ENCODE results near the gene POMT1.

DNA sequence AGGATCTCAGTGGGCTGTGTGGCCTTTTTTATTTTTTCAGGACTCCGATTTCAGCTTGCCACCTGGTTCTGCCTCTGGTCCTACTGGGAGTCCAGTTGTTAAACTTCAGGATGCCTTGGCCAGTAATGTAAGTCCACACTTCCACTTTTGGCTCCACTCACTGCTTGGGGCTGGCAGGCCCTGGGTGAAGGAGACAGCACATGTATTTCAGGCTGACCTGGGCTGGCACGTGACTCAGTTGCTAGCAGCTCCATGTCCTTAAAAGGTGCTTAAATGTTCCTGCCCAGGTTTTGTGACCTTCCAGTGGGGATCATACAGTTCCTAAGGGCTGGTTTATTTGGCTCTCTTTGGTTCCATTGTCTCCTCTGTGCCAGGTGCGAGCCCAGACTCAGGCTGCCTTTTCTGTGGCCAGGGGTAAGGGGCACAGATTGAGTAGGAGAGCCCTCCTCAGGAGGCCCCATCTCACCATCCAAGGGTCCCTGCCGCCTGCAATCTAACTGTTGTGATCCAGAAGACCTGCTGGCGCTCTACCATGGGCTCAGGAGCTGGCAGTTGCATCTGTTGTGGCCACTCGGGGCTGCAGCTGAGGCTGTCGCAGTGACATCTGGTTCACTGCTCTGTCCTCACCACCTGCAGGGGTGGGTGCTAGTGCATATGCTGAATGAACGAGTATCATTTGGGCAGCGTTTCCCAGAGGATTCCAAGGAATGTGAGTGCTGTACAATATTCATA lies 19.2 kb upstream of the POMT1 start:
- TF ChIP-seq, protein P1, sequence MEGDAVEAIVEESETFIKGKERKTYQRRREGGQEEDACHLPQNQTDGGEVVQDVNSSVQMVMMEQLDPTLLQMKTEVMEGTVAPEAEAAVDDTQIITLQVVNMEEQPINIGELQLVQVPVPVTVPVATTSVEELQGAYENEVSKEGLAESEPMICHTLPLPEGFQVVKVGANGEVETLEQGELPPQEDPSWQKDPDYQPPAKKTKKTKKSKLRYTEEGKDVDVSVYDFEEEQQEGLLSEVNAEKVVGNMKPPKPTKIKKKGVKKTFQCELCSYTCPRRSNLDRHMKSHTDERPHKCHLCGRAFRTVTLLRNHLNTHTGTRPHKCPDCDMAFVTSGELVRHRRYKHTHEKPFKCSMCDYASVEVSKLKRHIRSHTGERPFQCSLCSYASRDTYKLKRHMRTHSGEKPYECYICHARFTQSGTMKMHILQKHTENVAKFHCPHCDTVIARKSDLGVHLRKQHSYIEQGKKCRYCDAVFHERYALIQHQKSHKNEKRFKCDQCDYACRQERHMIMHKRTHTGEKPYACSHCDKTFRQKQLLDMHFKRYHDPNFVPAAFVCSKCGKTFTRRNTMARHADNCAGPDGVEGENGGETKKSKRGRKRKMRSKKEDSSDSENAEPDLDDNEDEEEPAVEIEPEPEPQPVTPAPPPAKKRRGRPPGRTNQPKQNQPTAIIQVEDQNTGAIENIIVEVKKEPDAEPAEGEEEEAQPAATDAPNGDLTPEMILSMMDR (IDR thresholded peaks at IDR 0.05), result no peak
- TF ChIP-seq POLR2A (IDR thresholded peaks at IDR 0.05), result no peak

All from upper lobe of left lung (tissue), 4 donors.